GF-D8 (cell line): ENCODE measurements around the gene HEPN1.

Source experiments
- DNase-seq: peaks from one replicate; lab custom pipeline; 2025; lab: John Stamatoyannopoulos, UW

The HEPN1 gene

GRCh38 chr11:124899383-124900145 lies 19.5 kb upstream of the HEPN1 start:
- DNase-seq: no peak

- DNase-seq: no peak
Measured at GRCh38 chr11:124900464-124900863, 18.6 kb upstream of the HEPN1 start.

- no peak for DNase-seq
Measured at GRCh38 chr11:124902616-124903015, 16.4 kb upstream of the HEPN1 start.

GRCh38 chr11:124915541-124916369 lies 3.3 kb upstream of the HEPN1 start:
- DNase-seq: no peak

- no peak for DNase-seq
Measured at GRCh38 chr11:124916370-124916710, 2.7 kb upstream of the HEPN1 start.

GRCh38 chr11:124917115-124917637 lies 1.9 kb upstream of the HEPN1 start:
- no peak for DNase-seq

- DNase-seq: no peak
Measured at GRCh38 chr11:124919898-124920297, 848 bp downstream of the HEPN1 start.

- no peak for DNase-seq
Measured at GRCh38 chr11:124920356-124920755, 1.3 kb downstream of the HEPN1 start.

- no peak for DNase-seq
Measured at GRCh38 chr11:124920870-124921609, 2.0 kb downstream of the HEPN1 start.

- DNase-seq: no peak
Measured at GRCh38 chr11:124922831-124923230, 3.8 kb downstream of the HEPN1 start.

GRCh38 chr11:124923296-124923695 lies 4.2 kb downstream of the HEPN1 start:
- DNase-seq: no peak

GRCh38 chr11:124928942-124929665 lies 10.1 kb downstream of the HEPN1 start:
- no peak for DNase-seq

GRCh38 chr11:124930799-124931198 lies 11.7 kb downstream of the HEPN1 start:
- no peak for DNase-seq

GRCh38 chr11:124934862-124935547 lies 16.0 kb downstream of the HEPN1 start:
- DNase-seq: no peak

GRCh38 chr11:124935548-124936514 lies 16.8 kb downstream of the HEPN1 start, which contains the start of gene HEPACAM:
Gene HEPACAM, minus strand, starts transcription at chr11:124936047. Its CDS starts 41 bp downstream, at chr11:124936006.
- no peak for DNase-seq

GRCh38 chr11:124937336-124937935 lies 18.4 kb downstream of the HEPN1 start:
- no peak for DNase-seq

GRCh38 chr11:124938206-124938765 lies 19.2 kb downstream of the HEPN1 start:
- DNase-seq: no peak

- DNase-seq: no peak
Measured at GRCh38 chr11:124938970-124939369, 19.9 kb downstream of the HEPN1 start.

- DNase-seq: no peak
Measured at GRCh38 chr11:124941703-124942102, 22.7 kb downstream of the HEPN1 start.
